GM21723 (cell line): Measurements from ENCODE around the gene TRIP10.
"Not testable (repeated sequence)": the region's sequence is repeated elsewhere in the genome, so short reads cannot be mapped to it uniquely, and the experiment has no call there.

Experiments used
- ATAC-seq: cut with Tn5 transposase; IDR thresholded peaks from one replicate; pipeline ENCODE4 v1.9.1; 2021; ENCODE audit warnings: mild to moderate bottlenecking, moderate library complexity; ENCODE audit not compliant: unreplicated experiment

TRIP10 gene

GRCh38 chr19:6791237-6791636 is 51.8 kb downstream of the TRIP10 start:
- no peak for ATAC-seq

GRCh38 chr19:6793411-6793810 is 53.9 kb downstream of the TRIP10 start:
- ATAC-seq: no peak

GRCh38 chr19:6793973-6794372 is 54.5 kb downstream of the TRIP10 start:
- ATAC-seq: no peak

DNA sequence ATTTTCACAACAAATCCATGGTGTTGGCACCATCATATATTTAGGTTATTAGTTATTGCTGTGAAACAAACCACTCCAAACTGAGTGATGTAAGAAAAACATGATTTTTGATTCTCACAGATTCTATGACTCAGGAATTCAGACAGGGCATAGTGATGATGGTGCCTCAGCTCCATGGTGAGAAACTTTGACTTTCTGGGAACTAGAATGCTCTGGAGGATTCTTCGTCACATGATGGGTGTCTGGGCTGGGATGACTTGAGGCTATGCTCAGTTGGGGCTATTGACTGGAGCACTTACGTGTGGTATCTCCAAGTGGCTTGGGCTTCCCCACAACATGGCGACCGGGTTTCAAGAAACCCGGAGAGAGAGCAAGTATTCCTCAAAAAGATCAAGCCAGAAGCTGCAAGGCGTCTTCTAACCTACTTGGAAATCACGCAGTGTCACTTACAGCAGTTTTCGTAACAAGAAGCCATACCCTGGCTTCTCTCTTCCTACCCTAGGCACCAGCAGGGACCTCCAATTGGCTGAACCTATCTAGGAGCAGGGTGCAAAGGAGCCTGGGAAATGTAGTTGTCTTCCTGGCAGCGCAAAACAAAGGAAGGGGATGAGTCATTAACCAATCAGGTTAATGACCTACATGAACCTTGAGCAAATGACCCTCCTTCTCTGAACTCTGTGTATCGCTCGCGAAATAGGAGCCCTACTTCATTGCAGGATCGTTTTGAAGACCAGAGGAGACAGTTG is 55.4 kb downstream of the TRIP10 start:
- ATAC-seq: no peak

DNA sequence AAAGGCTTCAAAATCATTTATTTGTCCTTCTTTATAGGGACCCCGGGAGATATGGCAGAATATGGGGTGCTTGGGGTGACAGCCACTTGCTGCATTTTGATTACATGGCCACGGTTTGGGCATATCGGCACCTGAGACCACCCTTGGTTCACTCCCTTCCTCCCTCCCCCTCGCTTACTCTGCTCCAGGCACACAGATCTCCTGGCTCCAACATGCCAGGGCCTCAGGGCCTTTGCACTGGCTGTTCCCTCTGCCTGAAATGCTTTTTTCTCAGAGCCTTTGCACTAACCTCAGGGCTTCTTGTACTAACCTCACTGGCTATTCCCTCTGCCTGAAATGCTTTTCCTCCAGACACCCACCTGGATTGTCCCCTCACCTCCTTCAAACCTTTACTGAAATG is 56.8 kb downstream of the TRIP10 start:
- no peak for ATAC-seq

DNA sequence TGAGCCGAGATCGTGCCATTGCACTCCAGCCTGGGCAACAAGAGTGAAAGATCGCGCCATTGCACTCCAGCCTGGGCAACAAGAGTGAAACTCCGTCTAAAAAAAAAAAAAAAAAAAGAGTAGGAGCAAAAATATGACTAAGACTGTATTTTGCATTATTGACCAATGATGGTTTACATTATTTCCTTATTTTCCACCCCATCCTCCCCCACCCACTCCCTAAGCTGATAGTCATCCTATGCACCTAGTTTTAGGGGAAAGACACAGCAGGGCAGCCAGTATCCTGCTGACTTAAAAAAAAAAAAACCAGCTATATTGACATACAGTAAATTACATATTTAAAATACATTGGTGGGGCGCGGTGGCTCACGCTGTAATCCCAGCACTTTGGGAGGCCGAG is 58.2 kb downstream of the TRIP10 start:
- ATAC-seq: no peak

- ATAC-seq: not testable (repeated sequence)
Measured at GRCh38 chr19:6800160-6800790, 60.8 kb downstream of the TRIP10 start.

DNA sequence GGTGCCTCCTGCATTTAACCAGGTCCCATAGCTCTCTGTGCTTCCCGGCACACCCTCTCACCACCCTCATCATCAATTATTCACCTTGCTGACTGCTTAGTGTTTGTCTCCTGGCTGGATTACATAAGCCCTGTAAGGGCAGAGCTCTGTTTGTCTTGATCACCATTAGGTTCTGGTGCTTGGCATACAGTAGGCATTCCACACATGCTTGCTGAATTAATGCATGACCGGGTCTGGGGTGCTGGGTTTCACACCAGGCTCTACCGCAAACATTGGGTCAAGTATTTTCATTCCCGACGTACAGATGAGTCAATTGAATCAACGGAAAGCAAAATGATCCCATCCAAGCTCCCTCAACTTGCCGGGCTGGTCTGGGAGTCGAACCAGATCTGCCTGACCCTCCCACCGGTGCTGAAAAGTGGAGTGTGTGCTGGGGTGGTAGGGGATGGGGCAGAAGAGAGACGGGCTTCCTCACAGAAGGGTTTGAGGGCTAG is 61.6 kb downstream of the TRIP10 start:
- ATAC-seq: no peak
